Measurements from ENCODE around the gene ZNF428. TPM values are rescaled to one million over a fixed set of nuclear protein-coding genes. Genes with fewer than 3 reads are reported as not detected.

ZNF428 gene
- total RNA-seq, 1 experiment from 2014 or later = 39.6 TPM

- peak within 1 kb of the TSS; percentile 66 for H3K27ac ChIP-seq (ENCODE audit: low read depth, low read length)
- H3K36me3 ChIP-seq (ENCODE audit: control insufficient read depth in 1 of 2, insufficient read depth in 2 of 2, low read length in 2 of 2) = peaks cover 11 to 28% of the 10 kb centered on the region in 2 experiments; a peak in 2 of 4 replicates
- H3K27me3 ChIP-seq (ENCODE audit: insufficient read depth, low read length) = no peaks in the 10 kb centered on the region
- H3K4me1 ChIP-seq (ENCODE audit: control insufficient read depth in 1 of 2, insufficient read depth in 2 of 2, low read length in 2 of 2) = peaks cover 9 to 25% of the 10 kb centered on the region in 2 experiments; a peak in 3 of 4 replicates
- ChIA-PET CTCF (interaction anchor here (0.7 to 2.8 kb wide), 12 partner anchors 13 to 213 kb away, joined by 3 to 20 read pairs (median 4); partner anchors contain the start of gene ZNF575), POLR2A (interaction anchor here (0.8 to 1.8 kb wide), 6 partner anchors 9 to 213 kb away, joined by 3 to 6 read pairs (median 4); partner anchors contain the start of genes PHLDB3, PINLYP and XRCC1), RAD21 (ENCODE audit: low non-redundant PET in 1 of 2, low total read pairs in 2 of 2, uncharacterized antibody in 2 of 2, unreplicated experiment in 2 of 2) (interaction anchor here (0.5 to 1.0 kb wide), 4 partner anchors 72 to 126 kb away, joined by 3 to 5 read pairs (median 3); no protein-coding TSS in a partner anchor)
- peak within 1 kb of the TSS; percentile 71 to 92 for H3K4me3 ChIP-seq (replicated peaks in 1 of 2; ENCODE audit: low read depth in 1 of 2, low read length in 2 of 2)
- peak within 1 kb of the TSS; percentile 87 for H3K9ac ChIP-seq (ENCODE audit: low read length)
- peaks cover 55% of the 10 kb centered on the region for H3K79me2 ChIP-seq (ENCODE audit: insufficient read depth, low read length)
- ATAC-seq (peak; percentile 86), DNase-seq (ENCODE audit: low read depth, low spot score) (peak; percentile 99)
- H3K9me2 ChIP-seq (ENCODE audit: insufficient read depth) = no peaks in the 10 kb centered on the region
- TSS peak; percentile 56 for BruUV-seq (replicated peaks)
- H2AFZ ChIP-seq (ENCODE audit: low read depth, low read length, poor library complexity, severe bottlenecking) = peak within 1 kb of the TSS; percentile 67
- peak within 1 kb of the TSS; percentile 98 for H3K4me2 ChIP-seq (ENCODE audit: low read length)
- no peaks in the 10 kb centered on the region for H4K20me1 ChIP-seq (ENCODE audit: insufficient read depth)
- no peaks in the 10 kb centered on the region for H3K9me3 ChIP-seq (ENCODE audit: control insufficient read depth in 1 of 2, insufficient read depth in 1 of 2, low read depth in 1 of 2, low read length in 2 of 2)
- intact Hi-C loops (cut with micrococcal nuclease) = loop anchor here (1.0 to 2.0 kb wide), 3 partner anchors 21 to 69 kb away; partner anchors contain the start of genes ETHE1, PINLYP, XRCC1 and ZNF428
- peak; percentile 70; the same call in 1 of the 2 replicates for TF ChIP-seq EGR1 (IDR thresholded peaks at IDR 0.05; ENCODE audit: low read depth)
- TF ChIP-seq POLR2A (IDR thresholded peaks at IDR 0.05; ENCODE audit: borderline replicate concordance, extremely low read depth, insufficient read depth, insufficient read length) = peak; percentile 42
- peak; percentile 52 for TF ChIP-seq TCF7L2 (IDR thresholded peaks at IDR 0.05; ENCODE audit: borderline replicate concordance, extremely low read depth, insufficient read depth, insufficient read length)
- TF ChIP-seq ZNF274 (IDR thresholded peaks at IDR 0.05; ENCODE audit: low read depth, low read length) = no peak
- TF ChIP-seq RAD21 (IDR thresholded peaks at IDR 0.05; ENCODE audit: low read depth) = no peak
- no peak for TF ChIP-seq CTCF (IDR thresholded peaks at IDR 0.05 in 2 of 3, conservative IDR thresholded peaks at IDR 0.05 in 1 of 3; ENCODE audit: borderline replicate concordance in 1 of 3, insufficient read depth in 1 of 3, low read depth in 2 of 3, low read length in 2 of 3)
- peak; percentile 83 for TF ChIP-seq SP1 (IDR thresholded peaks at IDR 0.05; ENCODE audit: low read depth)
- no peak for TF ChIP-seq ATF3 (IDR thresholded peaks at IDR 0.05)
- no peak for TF ChIP-seq ZBTB33 (IDR thresholded peaks at IDR 0.05; ENCODE audit: extremely low read depth, insufficient replicate concordance, low read length)
- no peak for TF ChIP-seq EZH2phosphoT487 (IDR thresholded peaks at IDR 0.05; ENCODE audit: borderline replicate concordance)
- no peak for TF ChIP-seq JUND (IDR thresholded peaks at IDR 0.05)
- TF ChIP-seq FOSL1 (IDR thresholded peaks at IDR 0.05; ENCODE audit: low read depth) = no peak
- no peak for TF ChIP-seq REST (IDR thresholded peaks at IDR 0.05; ENCODE audit: low read depth)
- TF ChIP-seq ELF1 (IDR thresholded peaks at IDR 0.05; ENCODE audit: borderline replicate concordance, low read depth) = no peak; the same call in 1 of the 2 replicates
- TF ChIP-seq SRF (IDR thresholded peaks at IDR 0.05; ENCODE audit: low read depth) = peak; percentile 91
- peak; percentile 61 for TF ChIP-seq MAX (IDR thresholded peaks at IDR 0.05)
- TF ChIP-seq SIN3A (IDR thresholded peaks at IDR 0.05; ENCODE audit: low read depth) = peak; percentile 50; the same call in 1 of the 2 replicates
Measured at GRCh38 chr19:43595999-43596841, 23.2 kb downstream of the ZNF428 start, which contains the start of the genes IRGQ and ZNF576. Gene IRGQ (minus strand): TSS chr19:43596134. CDS start chr19:43595338, 796 bp downstream. Gene ZNF576 (plus strand): TSS chr19:43596595. CDS start chr19:43597109, 514 bp downstream.

Data from HCT116 (cell line).